ENCODE results near the gene ESF1.

DNA sequence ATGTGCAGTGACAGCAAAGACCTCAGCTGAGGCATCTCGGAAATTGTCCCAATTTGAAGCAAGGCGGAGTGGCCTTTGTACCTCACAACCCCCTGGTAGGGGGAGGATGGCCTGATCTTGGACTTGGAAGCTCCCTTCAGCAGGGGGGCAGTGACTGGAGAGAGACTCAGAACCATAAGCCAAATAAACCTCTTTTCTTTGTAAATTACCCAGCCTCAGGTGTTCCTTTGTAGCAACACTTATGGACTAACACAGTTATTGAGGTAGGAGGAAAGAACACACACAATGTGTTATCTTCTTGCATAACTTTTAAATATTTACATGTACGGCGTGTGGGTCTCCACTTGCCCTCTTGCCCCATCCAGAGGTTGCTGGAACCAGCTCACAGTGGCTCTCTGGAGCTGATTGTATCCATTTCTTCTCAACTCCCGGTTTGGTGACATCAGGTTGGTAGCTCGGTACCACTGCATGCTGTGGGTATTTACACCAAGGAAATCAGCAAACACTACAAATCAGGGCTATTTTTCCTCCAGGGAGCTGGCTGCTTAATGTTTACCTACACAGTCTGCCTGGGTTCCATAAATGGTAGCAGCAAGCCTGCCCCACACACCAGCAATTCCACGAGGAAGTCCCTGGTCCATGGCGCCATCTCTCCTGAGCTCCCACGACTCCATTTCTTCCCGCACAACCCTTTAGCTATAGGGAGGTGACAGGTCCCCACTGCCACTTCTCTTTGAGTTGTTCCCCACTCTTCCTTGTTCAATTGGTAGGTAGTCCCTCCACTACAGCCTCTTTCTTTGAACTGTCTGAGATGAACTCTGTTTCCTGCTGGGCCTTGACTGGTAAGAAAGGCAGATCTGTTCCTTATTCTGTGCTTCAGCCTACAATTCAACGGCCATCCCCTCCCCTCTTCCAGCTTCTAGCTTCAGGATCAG is 91.7 kb downstream of the ESF1 start:
- TF ChIP-seq EZH2phosphoT487 (IDR thresholded peaks at IDR 0.05; ENCODE audit: low read depth, severe bottlenecking, unreplicated experiment): no peak
- TF ChIP-seq CTCF (IDR thresholded peaks at IDR 0.05; ENCODE audit: poor library complexity): no peak
